Metanephros (tissue), 1 donor: Measurements from ENCODE around the gene IL20. TPM values are rescaled to one million over a fixed set of nuclear protein-coding genes. Genes with fewer than 3 reads are reported as not detected.

Source experiments
- total RNA-seq: library from RNA; depleted of rRNA; stranded (reverse); fragments of >200 nt; gene quantifications from one replicate; pipeline ENCODE4 v1.2.3, GENCODE V29; 2014

The IL20 gene, protein sequence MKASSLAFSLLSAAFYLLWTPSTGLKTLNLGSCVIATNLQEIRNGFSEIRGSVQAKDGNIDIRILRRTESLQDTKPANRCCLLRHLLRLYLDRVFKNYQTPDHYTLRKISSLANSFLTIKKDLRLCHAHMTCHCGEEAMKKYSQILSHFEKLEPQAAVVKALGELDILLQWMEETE
- not detected for total RNA-seq

DNA sequence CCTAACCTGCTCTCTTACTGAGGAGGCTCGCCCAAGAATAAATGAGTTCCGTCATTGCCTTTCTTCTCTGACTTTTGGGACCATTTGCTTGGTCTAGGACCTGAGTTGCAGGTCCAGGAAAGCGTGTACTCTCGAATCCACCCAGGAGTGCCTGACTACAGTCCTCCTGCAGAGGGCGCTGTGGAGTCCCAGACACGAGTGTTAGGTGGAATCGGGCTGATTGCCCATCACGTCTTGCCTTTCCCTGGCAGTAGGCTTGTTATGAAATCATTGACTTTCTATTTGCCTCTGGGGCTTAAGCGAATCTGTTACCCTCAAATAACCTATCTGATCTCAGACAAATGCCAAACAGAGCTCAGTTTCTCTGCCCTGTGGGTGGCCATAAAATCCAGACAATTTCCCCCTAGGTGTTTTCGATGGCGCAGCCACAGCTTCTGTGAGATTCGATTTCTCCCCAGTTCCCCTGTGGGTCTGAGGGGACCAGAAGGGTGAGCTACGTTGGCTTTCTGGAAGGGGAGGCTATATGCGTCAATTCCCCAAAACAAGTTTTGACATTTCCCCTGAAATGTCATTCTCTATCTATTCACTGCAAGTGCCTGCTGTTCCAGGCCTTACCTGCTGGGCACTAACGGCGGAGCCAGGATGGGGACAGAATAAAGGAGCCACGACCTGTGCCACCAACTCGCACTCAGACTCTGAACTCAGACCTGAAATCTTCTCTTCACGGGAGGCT lies at the start of gene IL20:
IL20 (plus strand) TSS at position 685 of the 733 bp plus-strand sequence. CDS start 230 bp downstream, outside the sequence.

DNA sequence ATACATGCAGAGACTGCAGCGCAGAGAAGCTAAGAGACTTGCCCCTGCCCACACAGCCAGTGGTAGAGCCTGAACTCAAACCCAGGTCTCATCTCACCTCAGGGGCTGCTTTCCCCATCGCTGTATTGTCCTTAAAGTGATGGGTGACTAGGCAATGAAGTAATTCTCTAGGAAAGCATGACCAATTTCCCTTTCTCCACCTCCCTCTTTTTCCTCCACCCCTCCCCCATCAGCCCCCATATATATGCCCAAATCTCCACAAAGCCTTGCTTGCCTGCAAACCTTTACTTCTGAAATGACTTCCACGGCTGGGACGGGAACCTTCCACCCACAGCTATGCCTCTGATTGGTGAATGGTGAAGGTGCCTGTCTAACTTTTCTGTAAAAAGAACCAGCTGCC lies 31.8 kb downstream of the IL20 start, which contains the start of gene IL24:
IL24 (plus strand) TSS at position 269 of the 400 bp plus-strand sequence. CDS start 390 bp downstream, outside the sequence.

Other genes starting within 250 kb of the IL20 start
- gene DYRK3, start 230.1 kb upstream of the IL20 start, total RNA-seq: 11.6 TPM
- gene MAPKAPK2, start 180.7 kb upstream of the IL20 start, total RNA-seq: 40.3 TPM
- 0.70 TPM for gene IL19, start 94.8 kb upstream of the IL20 start, total RNA-seq
- gene IL10, start 93.1 kb upstream of the IL20 start, total RNA-seq: 1.2 TPM
- not detected for gene IL24, start 31.8 kb downstream of the IL20 start, total RNA-seq
- 2.5 TPM for gene FCMR, start 56.3 kb downstream of the IL20 start, total RNA-seq
- gene PIGR, start 80.8 kb downstream of the IL20 start, total RNA-seq: 7.6 TPM
- gene FCAMR, start 104.8 kb downstream of the IL20 start, total RNA-seq: 6.0 TPM
- 13.3 TPM for gene C1orf116, start 167.1 kb downstream of the IL20 start, total RNA-seq
- 24.8 TPM for gene YOD1, start 185.6 kb downstream of the IL20 start, total RNA-seq
- 17.5 TPM for gene PFKFB2, start 187.7 kb downstream of the IL20 start, total RNA-seq
- 1.8 TPM for gene C4BPB, start 223.2 kb downstream of the IL20 start, total RNA-seq
- 0.76 TPM for gene C4BPA, start 238.6 kb downstream of the IL20 start, total RNA-seq